MM.1S (cell line): Measurements from ENCODE around the gene NPLOC4.

Source experiments
- CTCF ChIP-seq: fragments of 300-600 bp; sonication (generic); IDR thresholded peaks from 2 replicates; pipeline ENCODE4 v1.5.1; 2016; ENCODE audit warnings: antibody characterized with exemption, low read length, mixed read lengths
- EZH2 ChIP-seq: fragments of 300-600 bp; sonication (generic); optimal IDR thresholded peaks from 2 replicates; pipeline ENCODE3; 2017; ENCODE audit warnings: low read depth, mild to moderate bottlenecking, antibody characterized with exemption, low read length, mixed read lengths
- EZH2phosphoT487 ChIP-seq: fragments of 300-600 bp; sonication (generic); IDR thresholded peaks from 2 replicates; pipeline ENCODE4 v1.6.1; 2018; ENCODE audit warnings: antibody characterized with exemption, low read length

- TF ChIP-seq CTCF (no peak), EZH2 (no peak), EZH2phosphoT487 (no peak)
These were observed 93.2 kb downstream of the NPLOC4 start for GRCh38 chr17:81543756-81544155.
